Spinal cord (tissue), 10 donors: ENCODE measurements around the gene SRP72. TPM values are rescaled to one million over a fixed set of nuclear protein-coding genes. Genes with fewer than 3 reads are reported as not detected.
A peak's percentile ranks its signal among the peaks of the same experiment; 100 is the strongest.
"Not testable (repeated sequence)": the region's sequence is repeated elsewhere in the genome, so short reads cannot be mapped to it uniquely, and the experiment has no call there.

ENCODE experiments used
- DNase-seq, 6 donors: peaks; one replicate each; pipeline versions ENCODE4 v3.0.0 to v3.0.0-alpha.2; 2013 to 2015; ENCODE audit warnings: low spot score in 6 of 6, low read depth in 4 of 6
- H3K27ac ChIP-seq: one replicate; pipeline ENCODE4 v1.5.1; 2013; ENCODE audit warnings: low read depth, low read length, control low read depth
- H3K27me3 ChIP-seq: one replicate; pipeline ENCODE4 v1.6.1; 2013; ENCODE audit warnings: low read length; ENCODE audit not compliant: control insufficient read depth, insufficient read depth
- H3K36me3 ChIP-seq: one replicate; pipeline ENCODE4 v1.6.1; 2013; ENCODE audit warnings: low read length; ENCODE audit not compliant: control insufficient read depth, insufficient read depth
- H3K4me1 ChIP-seq: one replicate; pipeline ENCODE4 v1.6.1; 2013; ENCODE audit warnings: low read length; ENCODE audit not compliant: control insufficient read depth, insufficient read depth
- H3K4me3 ChIP-seq: one replicate; pipeline ENCODE4 v1.5.1; 2013; ENCODE audit warnings: low read depth, low read length, control low read depth
- H3K9me3 ChIP-seq: one replicate; pipeline ENCODE4 v1.6.1; 2013; ENCODE audit warnings: low read length; ENCODE audit not compliant: control insufficient read depth, insufficient read depth
- WGBS: methylation state at CpG from one replicate; pipeline ENCODE4 v1.1.5; 2013; ENCODE audit warnings: missing lambda C conversion rate; ENCODE audit not compliant: insufficient coverage; 5-methylcytosine and 5-hydroxymethylcytosine counted together
- polyA plus RNA-seq, 2 donors: library from polyadenylated mRNA; unstranded; fragments of 120-200 nt; gene quantifications; one replicate each; pipeline ENCODE4 v1.2.1, GENCODE V29; 2013; ENCODE audit not compliant: insufficient read length in 2 of 2
- total RNA-seq, 2 donors: library from RNA; depleted of rRNA in 1 of 2; stranded (reverse); fragments of 120-200 nt in 1 of 2; fragments of >200 nt in 1 of 2; gene quantifications; one replicate each; pipeline versions ENCODE4 v1.2.3 to v1.2.4, GENCODE V29; 2013 to 2014
- donor health status: healthy.

The SRP72 gene
- total and polyA plus RNA-seq, 4 donors, result 59.1 to 91.5 (median 74.7) TPM

- Histone ChIP-seq H3K4me1 (peaks cover 20% of the 10 kb centered on the region), H3K4me3 (peak overlapping the region; percentile 92), H3K36me3 (no peaks in the 10 kb centered on the region), H3K27ac (peak overlapping the region; percentile 100), H3K9me3 (no peaks in the 10 kb centered on the region), H3K27me3 (no peaks in the 10 kb centered on the region)
- WGBS, result 0% methylated on average over 13 of the region's 15 CpGs
- peak in 2 of 6 donors; percentile 53 to 61 for DNase-seq
These were observed 32.7 kb upstream of the SRP72 start for GRCh38 chr4:56434599-56435139.

DNA sequence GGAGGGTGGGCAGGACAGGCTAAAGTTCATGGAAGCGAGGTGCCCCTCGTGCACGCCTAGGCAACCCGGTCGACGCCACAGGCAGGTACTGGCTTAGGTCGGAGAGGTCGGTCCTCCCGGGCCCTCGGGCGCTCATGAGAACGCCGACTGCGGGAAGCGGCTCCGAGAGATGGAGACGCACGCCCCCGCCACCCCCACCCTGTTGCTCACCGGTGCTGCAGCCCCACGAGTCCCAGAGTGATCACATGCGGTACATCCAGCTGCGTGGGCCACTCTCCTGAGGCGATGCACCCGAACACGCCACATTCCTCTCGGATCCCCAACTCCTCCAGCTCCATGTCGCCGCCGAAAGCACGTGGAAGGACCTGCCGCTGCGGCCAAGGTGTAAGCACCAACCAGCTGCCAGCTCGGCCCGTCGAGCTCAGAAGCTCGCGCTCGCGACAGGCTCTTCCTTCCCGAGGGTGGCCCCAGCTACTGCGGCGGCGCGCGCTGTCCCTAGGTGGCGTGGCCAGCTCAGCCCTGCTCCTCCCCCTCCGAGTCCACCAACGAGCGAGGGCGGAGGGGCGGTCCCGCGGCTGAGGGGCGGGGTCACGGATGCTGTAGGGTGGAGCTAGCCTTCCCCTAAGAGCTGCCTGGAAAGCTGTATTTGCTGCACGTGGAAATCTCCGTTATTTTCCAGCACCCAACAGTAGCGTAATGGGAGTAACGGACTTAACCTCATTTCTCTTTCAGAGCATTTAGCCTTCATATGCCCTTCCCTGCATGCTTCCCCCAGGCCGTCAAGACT is 32.1 kb upstream of the SRP72 start, which contains the start of gene PPAT:
TSS of gene PPAT (minus strand) at position 476 of the 787 bp plus-strand sequence. CDS start at position 338, 138 bp downstream.
- Histone ChIP-seq H3K36me3 (no peaks in the 10 kb centered on the region), H3K4me1 (peaks cover 20% of the 10 kb centered on the region), H3K27me3 (no peaks in the 10 kb centered on the region), H3K9me3 (no peaks in the 10 kb centered on the region), H3K4me3 (peak within 1 kb of the TSS; percentile 92), H3K27ac (peak within 1 kb of the TSS; percentile 100)
- 0% methylated on average over 55 of the region's 61 CpGs for WGBS
- DNase-seq, result peak; percentile 56 to 99 (median 96)

DNA sequence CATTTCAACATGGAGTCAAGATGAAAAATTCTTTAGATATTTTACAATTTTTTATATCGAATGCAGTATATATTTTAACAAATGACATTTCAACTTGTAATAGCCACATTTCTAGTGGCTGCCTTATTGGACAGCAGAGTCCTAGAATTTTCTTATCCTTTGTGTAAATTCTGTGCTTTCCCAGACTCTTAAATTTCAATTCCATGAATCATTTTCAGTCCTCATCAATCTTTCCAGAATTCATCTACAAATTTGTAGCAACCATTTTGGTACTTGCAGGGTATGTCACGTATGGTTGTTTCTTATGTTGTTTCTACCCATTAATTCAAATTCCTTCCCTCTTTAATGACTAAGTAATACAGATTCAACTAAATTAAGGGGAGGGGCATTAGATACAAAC is 28.7 kb upstream of the SRP72 start:
- Histone ChIP-seq H3K4me1 (peaks cover 17% of the 10 kb centered on the region), H3K9me3 (no peaks in the 10 kb centered on the region), H3K27me3 (no peaks in the 10 kb centered on the region), H3K4me3 (no peak overlapping the region), H3K27ac (no peak overlapping the region), H3K36me3 (peaks cover 4% of the 10 kb centered on the region)
- no peak for DNase-seq
- no CpG with 5 or more reads among the region's 2 CpGs for WGBS

DNA sequence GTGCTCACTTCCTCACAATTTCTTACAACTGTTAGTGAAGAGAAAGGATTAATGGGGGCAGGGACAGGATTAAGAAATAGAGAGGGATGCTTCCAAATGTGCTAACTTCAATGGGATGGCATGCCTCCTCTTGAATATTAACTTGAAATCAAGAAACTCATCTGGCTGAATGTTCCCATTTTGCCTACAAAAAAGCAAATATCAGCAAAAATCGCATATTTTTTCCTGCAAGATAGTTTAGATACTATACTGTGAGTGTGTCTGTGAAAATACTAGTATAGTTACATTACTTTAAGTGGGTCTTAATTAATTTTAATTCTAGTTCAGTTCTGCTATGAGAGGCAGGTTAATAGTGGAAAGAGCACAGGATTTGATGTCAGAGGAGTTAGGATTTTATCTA is 26.4 kb upstream of the SRP72 start:
- peaks cover 4% of the 10 kb centered on the region for H3K36me3 ChIP-seq

GRCh38 chr4:56444719-56445118 is 22.7 kb upstream of the SRP72 start:
- no peak overlapping the region for H3K4me3 ChIP-seq
- DNase-seq, result no peak
- no peaks in the 10 kb centered on the region for H3K27me3 ChIP-seq
- no peaks in the 10 kb centered on the region for H3K9me3 ChIP-seq
- H3K36me3 ChIP-seq, result peaks cover 6% of the 10 kb centered on the region
- H3K27ac ChIP-seq, result no peak overlapping the region
- WGBS, result no CpG with 5 or more reads among the region's 2 CpGs
- H3K4me1 ChIP-seq, result no peaks in the 10 kb centered on the region

More for the DNA sequence above, 26.4 kb upstream of the SRP72 start:
- DNase-seq, result peak in 1 of 6 donors; percentile 7
- WGBS, result no CpG with 5 or more reads among the region's 1 CpG
- Histone ChIP-seq H3K9me3 (no peaks in the 10 kb centered on the region), H3K4me3 (no peak overlapping the region), H3K27me3 (no peaks in the 10 kb centered on the region), H3K27ac (no peak overlapping the region), H3K4me1 (peaks cover 9% of the 10 kb centered on the region)

DNA sequence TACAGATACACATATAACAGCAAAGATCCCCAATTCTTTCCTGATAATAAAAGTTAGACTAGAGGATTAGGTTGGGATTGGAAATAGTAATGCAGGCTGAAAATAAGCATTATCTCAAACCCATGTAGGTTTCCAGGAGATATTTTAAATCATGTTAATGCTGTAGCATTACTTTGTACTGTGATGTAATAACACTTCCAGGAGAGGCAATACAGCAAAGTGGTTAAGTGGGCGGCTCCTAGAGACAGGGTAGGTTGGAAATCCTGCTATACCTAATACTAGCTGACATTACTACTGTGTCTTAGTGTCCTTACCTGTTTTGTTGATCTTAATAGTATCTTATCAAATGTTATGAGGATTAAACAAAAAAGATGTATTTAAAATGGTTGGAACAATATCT is 21.7 kb upstream of the SRP72 start:
- Histone ChIP-seq H3K4me3 (no peak overlapping the region), H3K36me3 (peaks cover 8% of the 10 kb centered on the region), H3K9me3 (no peaks in the 10 kb centered on the region), H3K27ac (no peak overlapping the region), H3K4me1 (no peaks in the 10 kb centered on the region), H3K27me3 (no peaks in the 10 kb centered on the region)
- DNase-seq, result no peak
- WGBS, result no CpG with 5 or more reads among the region's 1 CpG

DNA sequence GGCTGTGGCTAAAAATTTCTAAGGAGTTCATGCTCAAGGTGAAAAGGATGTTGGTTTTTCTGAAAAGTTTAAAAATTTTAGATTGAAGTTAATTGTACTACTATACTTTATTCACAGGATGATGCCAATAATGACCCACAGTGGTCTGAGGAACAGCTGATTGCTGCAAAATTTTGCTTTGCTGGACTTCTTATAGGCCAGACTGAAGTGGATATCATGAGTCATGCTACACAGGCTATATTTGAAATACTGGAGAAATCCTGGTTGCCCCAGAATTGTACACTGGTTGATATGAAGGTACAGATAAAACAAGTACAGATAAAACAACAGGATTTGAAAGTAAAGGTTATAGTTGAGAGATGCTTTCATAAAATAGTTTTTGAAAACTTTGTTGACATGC is 19.1 kb upstream of the SRP72 start:
- no peaks in the 10 kb centered on the region for H3K9me3 ChIP-seq
- H3K27me3 ChIP-seq, result no peaks in the 10 kb centered on the region
- no peaks in the 10 kb centered on the region for H3K4me1 ChIP-seq
- no peak overlapping the region for H3K27ac ChIP-seq
- DNase-seq, result no peak
- no peak overlapping the region for H3K4me3 ChIP-seq
- peaks cover 12% of the 10 kb centered on the region for H3K36me3 ChIP-seq

DNA sequence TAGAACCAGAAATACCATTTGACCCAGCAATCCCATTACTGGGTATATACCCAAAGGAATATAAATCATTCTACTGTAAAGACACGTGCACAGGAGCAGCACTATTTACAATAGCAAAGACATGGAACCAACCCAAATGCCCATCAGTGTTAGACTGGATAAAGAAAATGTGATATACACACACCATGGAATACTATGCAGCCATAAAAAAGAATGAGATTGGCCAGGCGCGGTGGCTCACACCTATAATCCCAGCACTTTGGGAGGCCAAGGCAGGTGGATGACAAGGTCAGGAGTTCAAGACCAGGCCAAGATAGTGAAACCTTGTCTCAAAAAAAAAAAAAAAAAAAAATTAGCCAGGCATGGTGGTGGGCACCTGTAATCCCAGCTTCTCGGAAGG is 17.9 kb upstream of the SRP72 start:
- peaks cover 12% of the 10 kb centered on the region for H3K36me3 ChIP-seq

DNA sequence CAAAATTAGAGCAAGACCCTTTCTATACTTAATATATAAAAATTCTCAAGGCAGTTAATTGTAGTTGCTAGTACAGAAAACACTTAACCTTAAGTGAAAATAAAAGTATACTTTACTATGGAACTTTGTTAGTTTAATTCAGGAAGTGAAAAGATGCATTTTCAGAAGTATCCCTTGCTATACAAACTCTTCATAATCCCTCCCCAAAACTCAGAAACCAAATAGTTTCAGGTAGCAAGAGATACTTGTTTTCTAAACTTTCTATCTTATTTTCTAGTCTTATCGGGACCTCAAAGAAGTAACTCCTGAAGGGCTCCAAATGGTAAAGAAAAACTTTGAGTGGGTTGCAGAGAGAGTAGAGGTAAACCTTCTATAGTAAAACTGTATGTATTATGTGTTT is 17.1 kb upstream of the SRP72 start:
- peaks cover 12% of the 10 kb centered on the region for H3K36me3 ChIP-seq
- no CpG with 5 or more reads among the region's 1 CpG for WGBS

More for the DNA sequence above, 17.9 kb upstream of the SRP72 start:
- WGBS, result 100% methylated on average over 2 of the region's 4 CpGs
- H3K4me3 ChIP-seq, H3K27ac ChIP-seq, H3K4me1 ChIP-seq, H3K9me3 ChIP-seq, DNase-seq, H3K27me3 ChIP-seq: not testable (repeated sequence)

GRCh38 chr4:56460085-56460484 is 7.3 kb upstream of the SRP72 start:
- H3K9me3 ChIP-seq, result no peaks in the 10 kb centered on the region
- no peaks in the 10 kb centered on the region for H3K4me1 ChIP-seq
- peaks cover 30% of the 10 kb centered on the region for H3K36me3 ChIP-seq
- no peak overlapping the region for H3K4me3 ChIP-seq
- no peak for DNase-seq
- WGBS, result 82% methylated on average over 3 of the region's 3 CpGs
- no peak overlapping the region for H3K27ac ChIP-seq
- no peaks in the 10 kb centered on the region for H3K27me3 ChIP-seq

More for the DNA sequence above, 17.1 kb upstream of the SRP72 start:
- no peak for DNase-seq
- H3K4me3 ChIP-seq, result no peak overlapping the region
- H3K27me3 ChIP-seq, result no peaks in the 10 kb centered on the region
- H3K9me3 ChIP-seq, result no peaks in the 10 kb centered on the region
- no peak overlapping the region for H3K27ac ChIP-seq
- no peaks in the 10 kb centered on the region for H3K4me1 ChIP-seq
